HG03196 (cell line): ENCODE results near the gene KCNB1.
"Not testable (repeated sequence)": the region's sequence is repeated elsewhere in the genome, so short reads cannot be mapped to it uniquely, and the experiment has no call there.

Source experiments
- ATAC-seq: cut with Tn5 transposase; IDR thresholded peaks from one replicate; pipeline ENCODE4 v1.9.1; 2021; ENCODE audit not compliant: unreplicated experiment

KCNB1 gene

DNA sequence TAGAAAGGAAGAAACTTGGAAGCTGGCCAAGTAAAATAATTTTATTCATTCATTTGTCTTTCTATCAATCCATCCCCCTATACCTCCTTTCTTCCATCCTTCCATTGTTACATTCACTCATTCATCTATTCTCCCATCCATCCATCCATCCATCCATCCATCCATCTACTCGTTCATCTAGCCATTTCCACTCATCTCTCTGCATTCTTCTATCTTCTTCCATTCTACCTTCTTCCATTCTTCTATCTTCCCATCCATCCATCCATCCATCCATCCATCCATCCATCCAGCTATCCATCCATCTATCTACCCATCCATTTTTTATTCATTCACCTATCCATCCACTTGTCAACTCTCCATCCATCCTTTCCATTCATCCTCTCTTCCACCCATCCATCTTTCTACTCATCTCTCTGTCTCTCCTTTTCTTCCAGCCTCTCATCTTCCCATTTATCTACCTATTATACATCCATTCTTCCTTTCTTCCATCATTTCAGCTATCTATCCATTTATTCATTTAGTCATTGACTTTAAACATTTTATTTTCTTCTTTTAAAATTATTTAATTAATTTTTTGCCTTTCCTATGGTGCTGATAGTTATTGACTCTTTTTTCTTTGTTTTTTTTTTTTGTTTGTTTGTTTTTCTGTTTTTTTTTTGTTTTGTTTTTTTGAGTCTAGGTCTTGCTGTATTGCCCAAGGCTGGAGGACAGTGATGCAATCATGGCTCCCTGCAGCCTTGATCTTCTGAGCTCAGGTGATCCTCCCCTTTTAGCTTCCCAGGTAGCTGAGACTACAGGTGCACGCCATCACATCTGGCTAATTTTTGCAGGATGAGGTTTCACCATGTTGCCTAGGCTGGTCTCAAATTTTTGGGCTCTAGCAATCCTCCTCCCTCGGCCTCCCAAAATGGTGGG is 151.5 kb downstream of the KCNB1 start:
- ATAC-seq, result no peak

DNA sequence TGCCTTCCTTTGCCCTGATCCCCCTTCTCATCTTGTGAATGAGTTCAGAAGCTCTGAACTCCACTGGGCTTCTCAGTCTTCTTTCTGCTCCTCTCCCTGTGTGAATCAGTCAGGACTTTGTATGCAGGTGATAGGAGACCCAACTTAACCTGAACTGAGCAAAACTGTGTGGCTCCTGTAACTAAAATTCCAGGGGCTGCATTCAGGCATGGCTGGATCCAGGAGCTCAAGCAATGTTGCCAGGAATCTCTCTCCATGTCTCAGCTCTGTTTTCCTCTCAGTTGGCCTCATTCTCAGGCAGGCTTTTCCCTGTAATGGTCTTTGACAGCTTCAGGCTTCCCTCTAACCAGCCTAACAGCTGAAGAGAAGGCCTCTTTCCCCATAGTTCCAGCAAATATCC is 153.7 kb downstream of the KCNB1 start:
- ATAC-seq, result no peak

- ATAC-seq, result no peak
Observed at GRCh38 chr20:49326026-49326425, 156.4 kb downstream of the KCNB1 start.

DNA sequence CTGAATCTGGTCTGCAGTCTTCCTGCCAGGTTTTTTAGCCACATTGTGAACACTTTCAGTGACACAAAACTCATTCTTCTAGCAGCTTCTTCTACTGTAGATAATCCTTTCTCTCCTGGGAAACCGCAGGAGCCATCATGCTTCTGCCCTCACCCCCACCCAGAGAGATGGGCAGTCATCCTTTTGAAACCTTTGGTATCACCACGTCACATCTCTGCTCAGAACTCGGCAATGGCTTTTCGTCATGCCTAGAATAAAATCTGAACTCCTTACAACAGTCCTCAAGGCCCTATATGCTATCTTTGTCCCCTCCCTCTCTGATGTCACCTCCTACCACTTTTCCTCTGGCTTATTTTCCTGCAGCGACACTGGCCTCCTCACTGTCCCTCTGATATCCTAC is 158.2 kb downstream of the KCNB1 start:
- ATAC-seq, result no peak

DNA sequence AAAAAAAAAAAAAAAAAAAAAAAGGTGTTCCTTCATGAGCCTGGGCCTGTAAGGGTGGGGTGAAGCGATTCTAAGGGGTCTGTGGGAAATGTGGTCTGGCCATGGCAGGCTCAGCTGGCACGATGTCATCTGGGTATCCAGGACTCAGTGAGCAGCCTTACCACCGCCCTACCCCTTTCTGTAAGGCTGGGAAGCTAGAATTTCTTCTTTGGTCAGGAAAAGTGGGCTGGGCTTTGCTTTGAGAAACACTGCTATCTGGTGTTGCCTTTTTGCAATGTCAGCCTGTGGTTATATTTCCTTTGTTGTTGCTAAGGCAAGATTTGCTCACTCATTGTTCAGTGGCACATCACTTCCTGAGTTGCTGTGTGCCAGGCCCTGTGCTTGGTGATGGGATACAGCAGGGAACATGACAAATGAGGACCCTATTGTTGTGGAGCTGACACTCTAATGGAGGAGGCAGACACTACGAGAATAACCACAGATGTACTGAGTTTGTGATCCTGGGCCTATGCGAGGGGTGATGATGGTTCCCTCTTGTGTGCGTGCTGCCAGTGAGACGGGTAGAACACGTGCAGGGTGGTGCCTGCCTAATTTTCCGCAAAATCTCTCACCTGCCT is 158.7 kb downstream of the KCNB1 start:
- ATAC-seq, result no peak

DNA sequence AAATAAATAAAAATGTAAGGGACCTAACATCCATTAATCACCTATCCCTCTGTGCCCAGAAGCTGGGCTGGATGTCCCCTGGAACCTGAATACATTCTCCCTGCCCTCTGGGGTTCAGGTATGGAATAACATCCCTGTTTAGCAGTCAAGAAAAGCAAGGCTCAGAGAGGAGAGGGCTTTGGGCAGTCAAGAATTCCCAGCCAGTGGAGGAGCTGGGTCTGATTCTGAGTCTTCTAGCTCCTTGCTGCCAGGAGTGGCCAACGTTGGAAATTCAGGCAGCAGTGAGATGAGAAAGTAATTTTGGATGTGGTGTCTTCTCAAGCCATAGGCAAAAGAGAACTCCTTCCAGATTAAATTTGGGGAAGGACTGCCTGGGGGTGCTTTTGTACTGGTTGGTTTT is 162.0 kb downstream of the KCNB1 start:
- no peak for ATAC-seq

GRCh38 chr20:49319208-49319809 is 163.2 kb downstream of the KCNB1 start:
- no peak for ATAC-seq

DNA sequence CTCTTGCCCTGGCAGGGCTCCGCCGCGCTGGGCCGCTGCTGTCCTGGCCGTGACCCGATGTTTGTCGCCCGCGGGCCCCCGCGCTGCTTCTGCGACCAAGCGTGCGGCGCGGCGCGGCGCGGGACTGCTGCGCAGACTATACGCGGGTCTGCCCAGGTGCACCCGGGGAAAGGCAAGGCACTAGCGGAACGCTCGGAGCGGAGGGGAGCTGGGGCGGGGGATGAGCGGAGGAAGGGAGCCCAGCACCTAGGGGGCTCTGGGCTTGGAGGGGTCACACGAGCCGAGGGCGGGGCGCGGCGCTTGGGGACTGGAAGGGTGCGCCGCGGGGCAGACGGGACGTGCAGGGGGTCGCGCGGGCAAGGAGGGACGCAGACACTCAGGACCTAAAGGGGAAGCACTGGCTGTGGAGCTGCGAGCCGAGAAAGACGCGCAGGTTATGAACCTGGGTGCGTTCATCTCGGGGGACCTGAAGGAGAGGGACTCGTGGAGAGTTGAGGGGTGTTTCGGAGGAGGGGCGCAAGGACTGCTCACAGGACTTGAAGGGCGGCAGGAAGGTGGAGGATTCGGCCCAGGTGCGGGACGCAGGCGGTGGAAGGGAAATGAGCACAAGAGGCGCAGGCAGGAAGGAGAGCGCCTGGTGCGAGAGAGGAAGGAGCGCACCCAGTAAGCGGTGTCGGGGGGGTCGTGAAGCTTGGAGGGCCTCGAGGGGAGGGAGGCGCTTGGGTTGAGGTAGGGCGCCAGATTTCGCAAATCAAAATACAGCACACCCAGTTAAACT is 163.8 kb downstream of the KCNB1 start:
- ATAC-seq, result no peak

GRCh38 chr20:49318091-49318429 is 164.4 kb downstream of the KCNB1 start:
- ATAC-seq, result no peak

DNA sequence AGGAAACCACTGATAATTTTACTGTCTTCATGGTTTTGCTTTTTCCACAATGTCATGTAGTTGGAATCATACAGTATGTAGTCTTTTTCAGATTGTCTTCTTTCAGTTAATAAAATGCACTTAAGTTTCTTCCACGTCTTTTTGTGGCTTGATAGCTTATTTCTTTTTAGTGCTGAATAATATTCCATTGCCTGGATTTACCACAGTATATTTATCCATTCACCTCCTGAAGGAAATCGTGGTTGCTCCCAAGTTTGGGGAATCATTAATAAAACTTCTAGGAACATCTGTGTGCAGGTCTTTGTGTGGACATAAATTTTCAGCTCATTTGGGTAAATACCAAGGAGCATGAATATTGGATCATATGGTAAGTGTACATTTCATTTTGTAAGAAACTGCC is 165.8 kb downstream of the KCNB1 start:
- ATAC-seq, result no peak

DNA sequence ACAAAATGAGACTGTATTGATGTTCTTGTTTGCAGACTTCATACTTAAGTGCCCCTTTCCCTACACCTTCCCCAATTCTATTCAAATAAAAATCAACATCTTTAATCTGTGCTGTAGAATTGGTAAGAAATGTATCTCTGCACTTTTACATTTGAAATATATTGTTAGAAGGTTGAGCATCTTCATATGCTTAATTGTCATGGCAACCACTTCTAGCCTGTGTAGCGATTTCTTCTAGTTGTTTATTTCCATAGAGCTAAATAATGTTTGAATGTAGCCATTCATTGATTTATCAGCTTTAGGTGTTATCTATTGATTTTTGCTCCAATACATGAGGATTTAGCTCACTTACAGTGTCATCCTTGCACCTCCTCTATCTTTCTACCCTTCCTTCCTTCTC is 166.9 kb downstream of the KCNB1 start:
- ATAC-seq, result no peak

GRCh38 chr20:49314052-49314451 is 168.4 kb downstream of the KCNB1 start:
- not testable (repeated sequence) for ATAC-seq
